WTC11 (cell line): Measurements from ENCODE around the gene KCTD2. TPM values are rescaled to one million over a fixed set of nuclear protein-coding genes. Genes with fewer than 3 reads are reported as not detected.
A peak's percentile ranks its signal among the peaks of the same experiment; 100 is the strongest.

Experiments used
- ATAC-seq: fragments of 200-7000 bp; cut with Tn5 transposase; 2 replicates; pipeline ENCODE4 v1.10.0; 2021; ENCODE audit warnings: mild to moderate bottlenecking, moderate library complexity
- CTCF ChIA-PET: fragments of 300-600 bp; sonication (Branson Sonifier 250); formaldehyde crosslinking; loops from one replicate; lab custom pipeline; 2021; ENCODE audit warnings: antibody characterized with exemption; lab: Charles Lee
- POLR2A ChIA-PET: fragments of 350-600 bp; sonication (Branson Sonifier 250); formaldehyde crosslinking; loops from one replicate; lab custom pipeline; 2021; ENCODE audit warnings: antibody characterized with exemption; lab: Charles Lee
- DNase-seq: peaks from one replicate; pipeline ENCODE4 v3.0.0; 2021; ENCODE audit warnings: low spot score
- H3K27ac Mint-ChIP-seq: 2 replicates; pipeline ENCODE4 v1.8.0; 2021; ENCODE audit warnings: mixed read lengths
- H3K27me3 Mint-ChIP-seq: 2 replicates; pipeline ENCODE4 v1.8.0; 2021; ENCODE audit warnings: low read depth, mild to moderate bottlenecking, moderate library complexity, mixed read lengths
- H3K36me3 Mint-ChIP-seq: 2 replicates; pipeline ENCODE4 v1.8.0; 2021; ENCODE audit warnings: mixed read lengths
- H3K4me1 Mint-ChIP-seq: 2 replicates; pipeline ENCODE4 v1.8.0; 2022; ENCODE audit warnings: mixed read lengths
- H3K4me3 Mint-ChIP-seq: 2 replicates; pipeline ENCODE4 v1.8.0; 2021; ENCODE audit warnings: mild to moderate bottlenecking, moderate library complexity, mixed read lengths
- H3K9me3 Mint-ChIP-seq: 2 replicates; pipeline ENCODE4 v1.8.0; 2021; ENCODE audit warnings: mixed read lengths
- ARID4B ChIP-seq: sonication (generic); formaldehyde crosslinking; IDR thresholded peaks from 2 replicates; pipeline ENCODE4 v1.8.0; 2023; ENCODE audit warnings: missing genetic modification reagents, mild to moderate bottlenecking, borderline replicate concordance
- ATF2 ChIP-seq: sonication (generic); formaldehyde crosslinking; IDR thresholded peaks from 2 replicates; pipeline ENCODE4 v1.8.1; 2022; ENCODE audit warnings: low read depth, missing genetic modification reagents, borderline replicate concordance
- CTCF ChIP-seq: fragments of 200-600 bp; IDR thresholded peaks from 2 replicates; pipeline ENCODE4 v1.8.0; 2022; ENCODE audit warnings: antibody characterized with exemption
- E2F1 ChIP-seq: sonication (generic); formaldehyde crosslinking; IDR thresholded peaks from 2 replicates; pipeline ENCODE4 v1.8.0; 2022; ENCODE audit warnings: mild to moderate bottlenecking, missing genetic modification reagents
- ELF4 ChIP-seq: sonication (generic); formaldehyde crosslinking; IDR thresholded peaks from 2 replicates; pipeline ENCODE4 v1.8.1; 2022; ENCODE audit warnings: low read depth, mild to moderate bottlenecking, moderate library complexity, missing genetic modification reagents
- PRRX2 ChIP-seq: fragments of 250-450 bp; sonication (Bioruptor Pico); IDR thresholded peaks from 2 replicates; pipeline ENCODE4 v1.8.0; 2021; ENCODE audit warnings: mild to moderate bottlenecking
- SP1 ChIP-seq: sonication (generic); formaldehyde crosslinking; conservative IDR thresholded peaks from 2 replicates; pipeline ENCODE4 v1.8.1; 2022; ENCODE audit warnings: missing genetic modification reagents
- ZNF416 ChIP-seq: fragments of 250-450 bp; sonication (Bioruptor Pico); IDR thresholded peaks from 2 replicates; pipeline ENCODE4 v1.9.0; 2021; ENCODE audit warnings: mild to moderate bottlenecking, inconsistent platforms
- total RNA-seq: library from RNA; stranded (reverse); gene quantifications from 3 replicates; pipeline ENCODE4 v1.2.3, GENCODE V29; 2021

KCTD2 gene
- total RNA-seq, 1 experiment from 2014 or later, result 31.3 TPM

GRCh38 chr17:75103601-75104554 lies 56.9 kb downstream of the KCTD2 start:
- Mint-ChIP-seq H3K27ac (peak overlapping the region; percentile 26), H3K36me3 (peaks cover 21% of the 10 kb centered on the region), H3K4me1 (peaks cover 19% of the 10 kb centered on the region), H3K4me3 (no peak overlapping the region), H3K27me3 (no peaks in the 10 kb centered on the region), H3K9me3 (no peaks in the 10 kb centered on the region)
- ATAC-seq (no peak), DNase-seq (no peak)
- TF ChIP-seq ARID4B (no peak), ELF4 (CRISPR knock-in tag) (no peak), ATF2 (CRISPR knock-in tag) (no peak), SP1 (no peak), ZNF416 (CRISPR knock-in tag) (no peak)
- POLR2A ChIA-PET, result interaction anchor here (1.0 kb wide), 1 partner anchor 39 kb away, joined by 6 read pairs; no protein-coding TSS in a partner anchor
- CTCF ChIA-PET, result interaction anchor here (0.5 to 3.9 kb wide), 14 partner anchors 9 to 1607 kb away, joined by 3 to 48 read pairs (median 6); partner anchors contain the start of genes MRPL58, NT5C and SLC16A5

GRCh38 chr17:75105126-75106080 lies 58.4 kb downstream of the KCTD2 start:
- ATAC-seq, result peak; percentile 72
- POLR2A ChIA-PET, result interaction anchor here (0.6 to 1.8 kb wide), 4 partner anchors 8 to 187 kb away, joined by 3 to 8 read pairs (median 3); partner anchors contain the start of genes MRPL58 and SLC16A5
- peaks cover 12% of the 10 kb centered on the region for H3K36me3 Mint-ChIP-seq
- peaks cover 23% of the 10 kb centered on the region for H3K4me1 Mint-ChIP-seq
- CTCF ChIA-PET, result interaction anchor here (0.7 to 3.9 kb wide), 33 partner anchors 9 to 289 kb away, joined by 3 to 48 read pairs (median 7); partner anchors contain the start of genes FDXR, JPT1, MRPL58 and NT5C
- H3K27ac Mint-ChIP-seq, result peak overlapping the region; percentile 78; the same call in 1 of the 2 replicates
- TF ChIP-seq E2F1 (CRISPR knock-in tag), result no peak
- TF ChIP-seq PRRX2, result no peak
- peak; percentile 69 for TF ChIP-seq CTCF
- H3K4me3 Mint-ChIP-seq, result no peak overlapping the region
- no peaks in the 10 kb centered on the region for H3K9me3 Mint-ChIP-seq
- no peaks in the 10 kb centered on the region for H3K27me3 Mint-ChIP-seq
- DNase-seq, result peak; percentile 80
